Measurements from ENCODE around the gene TAF1A.

DNA sequence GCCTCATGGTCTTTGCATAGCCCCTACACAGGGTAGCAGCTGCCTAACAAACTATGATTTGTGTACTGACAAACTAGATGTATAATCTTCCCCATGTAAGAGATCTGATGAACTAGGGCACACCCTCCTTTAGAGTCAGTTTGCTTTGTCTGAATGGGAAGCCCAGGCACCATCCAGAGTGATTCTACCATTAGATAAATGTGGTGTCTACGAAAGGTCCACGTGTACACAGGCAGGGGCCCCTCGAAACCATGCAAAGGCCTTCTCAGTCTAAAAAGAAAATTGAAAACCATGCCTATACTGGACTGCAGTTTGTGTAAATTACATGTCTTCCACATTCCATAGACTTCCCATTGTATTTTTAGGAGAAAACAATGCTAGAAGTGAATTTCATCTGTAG is 60.6 kb downstream of the TAF1A start:
- TF ChIP-seq CTCF (conservative IDR thresholded peaks at IDR 0.05; ENCODE audit: low read depth, low read length) (no peak), EZH2 (IDR thresholded peaks at IDR 0.05; ENCODE audit: borderline replicate concordance, low read depth, low read length, poor library complexity, severe bottlenecking) (no peak)
